GM13976 (cell line): ENCODE results near the gene ZBTB18.

Source experiments
- DNase-seq: peaks from one replicate; pipeline ENCODE4 v3.0.0; 2012; ENCODE audit warnings: low spot score
- in situ Hi-C: fragments of 300-500 bp; cut with MboI; formaldehyde crosslinking; loops from one replicate; pipeline ENCODE4 v1.12.0; 2022; ENCODE audit warnings: low sequenced_read_pairs, mixed read lengths, inconsistent platforms; ENCODE audit not compliant: unreplicated experiment
- TF ChIP-seq, protein P1 (sequence below): IDR thresholded peaks from 2 replicates; pipeline ENCODE4 v1.5.1; 2012; ENCODE audit warnings: borderline replicate concordance, mild to moderate bottlenecking; ENCODE audit not compliant: insufficient read depth; ENCODE audit errors: extremely low read depth, missing control alignments, control extremely low read depth

Gene ZBTB18

DNA sequence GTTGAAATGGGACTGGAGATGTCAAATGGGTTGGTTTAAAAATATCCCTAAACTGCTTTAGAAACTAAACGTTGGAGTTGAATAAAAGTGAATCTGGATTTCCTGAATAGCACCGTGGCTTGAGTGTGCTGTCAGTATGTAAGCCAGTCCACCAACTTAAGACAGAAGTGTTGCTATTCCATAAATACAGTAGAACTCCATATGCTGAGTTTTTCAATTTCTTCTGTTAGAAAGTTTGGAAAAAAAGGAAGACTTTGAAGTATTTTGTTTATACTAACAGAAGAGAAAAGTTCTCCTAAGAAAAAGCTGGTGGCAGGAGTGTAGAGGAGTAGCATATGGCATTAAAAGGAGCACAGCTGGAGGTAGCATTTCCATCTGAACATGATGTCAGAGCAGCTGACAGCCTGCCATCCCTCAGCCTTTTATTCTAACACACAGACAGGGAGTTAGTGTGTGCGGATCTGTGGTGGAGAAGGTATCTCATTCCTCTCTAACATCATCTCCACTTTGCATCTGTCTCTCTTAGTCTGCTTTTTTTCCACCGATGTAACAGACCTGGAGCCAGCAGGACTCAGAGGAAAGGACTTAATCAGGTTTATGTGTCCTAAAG, at the start of gene ZBTB18:
Gene ZBTB18, plus strand, starts transcription at position 449 of the 610 bp plus-strand sequence. Its CDS starts 149 bp downstream, at position 598.
- TF ChIP-seq, protein P1, sequence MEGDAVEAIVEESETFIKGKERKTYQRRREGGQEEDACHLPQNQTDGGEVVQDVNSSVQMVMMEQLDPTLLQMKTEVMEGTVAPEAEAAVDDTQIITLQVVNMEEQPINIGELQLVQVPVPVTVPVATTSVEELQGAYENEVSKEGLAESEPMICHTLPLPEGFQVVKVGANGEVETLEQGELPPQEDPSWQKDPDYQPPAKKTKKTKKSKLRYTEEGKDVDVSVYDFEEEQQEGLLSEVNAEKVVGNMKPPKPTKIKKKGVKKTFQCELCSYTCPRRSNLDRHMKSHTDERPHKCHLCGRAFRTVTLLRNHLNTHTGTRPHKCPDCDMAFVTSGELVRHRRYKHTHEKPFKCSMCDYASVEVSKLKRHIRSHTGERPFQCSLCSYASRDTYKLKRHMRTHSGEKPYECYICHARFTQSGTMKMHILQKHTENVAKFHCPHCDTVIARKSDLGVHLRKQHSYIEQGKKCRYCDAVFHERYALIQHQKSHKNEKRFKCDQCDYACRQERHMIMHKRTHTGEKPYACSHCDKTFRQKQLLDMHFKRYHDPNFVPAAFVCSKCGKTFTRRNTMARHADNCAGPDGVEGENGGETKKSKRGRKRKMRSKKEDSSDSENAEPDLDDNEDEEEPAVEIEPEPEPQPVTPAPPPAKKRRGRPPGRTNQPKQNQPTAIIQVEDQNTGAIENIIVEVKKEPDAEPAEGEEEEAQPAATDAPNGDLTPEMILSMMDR, result no peak
- in situ Hi-C loops, result no loop called here
- no peak for DNase-seq

DNA sequence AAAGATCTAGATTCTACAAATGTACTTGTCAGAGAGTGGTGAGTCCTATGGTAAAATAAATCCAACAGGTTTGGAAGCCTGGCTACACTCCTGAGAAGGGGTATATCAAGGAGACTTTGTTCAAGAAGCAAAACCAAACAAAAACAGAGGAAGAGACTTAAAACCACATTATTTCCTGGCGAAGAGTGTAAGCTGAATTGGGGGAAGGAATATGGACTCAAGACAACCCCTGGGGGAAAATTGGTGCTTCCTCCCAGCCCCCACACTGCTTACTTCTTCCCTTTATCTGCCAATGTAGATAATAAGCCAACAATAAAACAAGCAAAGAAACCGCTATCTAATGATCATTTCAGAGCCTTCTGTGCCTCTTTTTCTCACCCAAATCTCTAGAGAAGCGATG, 48.4 kb upstream of the ZBTB18 start:
- no peak for DNase-seq
- in situ Hi-C loops, result no loop called here
- TF ChIP-seq, protein P1, result no peak

DNA sequence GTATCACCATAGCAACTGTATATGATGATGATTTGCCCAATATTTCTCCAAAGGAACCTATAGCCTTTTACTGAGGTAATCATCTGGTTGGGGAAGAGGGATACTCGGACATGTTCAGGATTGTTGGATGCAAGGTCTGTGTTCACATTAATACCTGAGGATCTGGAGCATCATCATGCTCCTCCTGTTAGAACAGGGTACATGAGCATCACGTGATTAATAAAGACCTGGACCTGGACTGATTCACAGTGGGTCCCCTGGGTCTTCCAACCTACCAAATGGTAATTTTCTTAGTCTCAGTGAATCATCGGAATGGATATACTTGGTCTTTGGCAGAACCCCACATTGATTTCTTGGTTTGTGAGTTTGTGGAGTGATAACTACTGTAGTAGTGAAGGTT, 45.6 kb upstream of the ZBTB18 start:
- in situ Hi-C loops, result no loop called here
- no peak for DNase-seq
- TF ChIP-seq, protein P1, result no peak

DNA sequence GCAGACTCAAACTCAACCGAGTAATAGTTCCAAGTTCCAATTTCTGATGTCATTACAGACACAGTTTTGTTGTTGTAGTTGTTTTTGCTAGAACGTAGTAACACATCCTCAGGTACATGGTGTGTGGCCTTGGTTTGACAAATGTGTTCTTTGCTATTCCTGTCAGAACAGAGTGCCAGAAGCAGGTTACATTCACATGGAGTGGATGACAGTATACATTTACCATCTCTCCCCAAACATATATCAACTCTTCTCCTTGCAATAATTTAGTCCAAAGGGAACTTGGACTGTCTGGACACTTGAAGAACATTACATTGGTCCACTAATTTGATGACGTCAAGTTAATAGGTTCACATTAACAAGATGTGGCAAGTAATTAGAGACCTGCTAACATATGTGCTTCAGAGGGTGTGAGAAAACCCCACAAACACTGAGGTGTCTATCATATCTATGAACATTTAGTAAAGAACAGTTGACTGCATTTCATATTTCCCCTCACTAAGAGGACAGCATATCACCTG, 44.6 kb upstream of the ZBTB18 start:
- TF ChIP-seq, protein P1, result no peak
- in situ Hi-C loops, result no loop called here
- DNase-seq, result no peak

DNA sequence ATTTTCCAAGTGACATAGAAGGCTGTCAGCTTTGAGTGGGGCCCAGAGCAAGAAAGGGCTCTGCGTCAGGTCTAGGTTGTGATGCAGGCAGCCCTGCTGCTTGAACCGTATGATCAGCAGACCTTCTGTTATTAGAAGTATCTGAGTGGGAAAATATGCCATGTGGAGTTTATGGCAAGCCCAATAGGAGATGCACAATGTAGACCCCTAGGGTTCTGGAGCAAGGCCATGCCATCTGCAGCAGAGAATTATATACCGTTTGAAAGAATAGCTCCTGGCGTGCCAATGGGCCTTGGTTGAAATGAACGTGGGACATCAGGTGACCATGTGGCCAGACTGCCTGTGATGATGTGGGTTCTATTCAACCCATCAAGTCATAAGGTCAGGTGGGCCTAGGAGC, 44.1 kb upstream of the ZBTB18 start:
- in situ Hi-C loops, result no loop called here
- DNase-seq, result no peak
- TF ChIP-seq, protein P1, result no peak

DNA sequence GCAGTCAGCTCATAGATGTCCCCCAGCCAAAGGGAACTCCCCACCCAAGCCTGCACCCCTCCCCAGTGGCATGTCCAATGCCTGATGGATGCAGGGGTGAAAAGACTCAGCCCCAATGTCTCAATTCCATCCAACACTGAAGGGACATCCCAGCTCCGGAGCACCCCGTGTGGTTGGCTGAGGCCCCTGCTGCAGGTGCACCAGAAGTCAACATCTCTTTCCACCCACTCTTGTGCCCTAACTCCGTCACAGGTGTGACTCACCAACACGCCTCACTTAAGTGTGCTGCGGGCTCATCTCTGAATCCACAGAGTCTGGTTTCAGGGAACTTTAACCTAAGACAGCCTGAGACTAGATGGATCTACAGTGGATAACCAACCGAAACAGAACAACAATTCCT, 40.9 kb upstream of the ZBTB18 start:
- TF ChIP-seq, protein P1, result no peak
- in situ Hi-C loops, result no loop called here
- DNase-seq, result no peak
